ENCODE measurements around the gene FOXA2. TPM values are rescaled to one million over a fixed set of nuclear protein-coding genes. Genes with fewer than 3 reads are reported as not detected.
"Not testable (repeated sequence)": the region's sequence is repeated elsewhere in the genome, so short reads cannot be mapped to it uniquely, and the experiment has no call there.

FOXA2 gene
- total RNA-seq, 2 donors from 2014 or later: 0.34 to 0.59 TPM

GRCh38 chr20:22557403-22558276 is 26.7 kb downstream of the FOXA2 start:
- DNase-seq (ENCODE audit: low spot score): no peak
- WGBS: 74% methylated on average over 13 of the region's 13 CpGs
- H3K4me1 ChIP-seq (replicated peaks): no peaks in the 10 kb centered on the region
- no peaks in the 10 kb centered on the region for H3K9me3 ChIP-seq
- no peak overlapping the region for H3K4me3 ChIP-seq
- H3K27ac ChIP-seq: no peak overlapping the region
- H3K36me3 ChIP-seq: no peaks in the 10 kb centered on the region
- H3K27me3 ChIP-seq (replicated peaks; ENCODE audit: insufficient read depth): no peaks in the 10 kb centered on the region
- TF ChIP-seq, protein P1, sequence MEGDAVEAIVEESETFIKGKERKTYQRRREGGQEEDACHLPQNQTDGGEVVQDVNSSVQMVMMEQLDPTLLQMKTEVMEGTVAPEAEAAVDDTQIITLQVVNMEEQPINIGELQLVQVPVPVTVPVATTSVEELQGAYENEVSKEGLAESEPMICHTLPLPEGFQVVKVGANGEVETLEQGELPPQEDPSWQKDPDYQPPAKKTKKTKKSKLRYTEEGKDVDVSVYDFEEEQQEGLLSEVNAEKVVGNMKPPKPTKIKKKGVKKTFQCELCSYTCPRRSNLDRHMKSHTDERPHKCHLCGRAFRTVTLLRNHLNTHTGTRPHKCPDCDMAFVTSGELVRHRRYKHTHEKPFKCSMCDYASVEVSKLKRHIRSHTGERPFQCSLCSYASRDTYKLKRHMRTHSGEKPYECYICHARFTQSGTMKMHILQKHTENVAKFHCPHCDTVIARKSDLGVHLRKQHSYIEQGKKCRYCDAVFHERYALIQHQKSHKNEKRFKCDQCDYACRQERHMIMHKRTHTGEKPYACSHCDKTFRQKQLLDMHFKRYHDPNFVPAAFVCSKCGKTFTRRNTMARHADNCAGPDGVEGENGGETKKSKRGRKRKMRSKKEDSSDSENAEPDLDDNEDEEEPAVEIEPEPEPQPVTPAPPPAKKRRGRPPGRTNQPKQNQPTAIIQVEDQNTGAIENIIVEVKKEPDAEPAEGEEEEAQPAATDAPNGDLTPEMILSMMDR (IDR thresholded peaks at IDR 0.05): no peak
- intact Hi-C loops (cut with DNase I): no loop called here

- WGBS: 52% methylated on average over 8 of the region's 8 CpGs
- Histone ChIP-seq H3K27me3 (replicated peaks; ENCODE audit: insufficient read depth) (no peaks in the 10 kb centered on the region), H3K4me1 (replicated peaks) (no peaks in the 10 kb centered on the region), H3K36me3 (no peaks in the 10 kb centered on the region), H3K9me3 (no peaks in the 10 kb centered on the region), H3K27ac (no peak overlapping the region), H3K4me3 (no peak overlapping the region)
- DNase-seq (ENCODE audit: low spot score): no peak
- TF ChIP-seq, protein P1 (IDR thresholded peaks at IDR 0.05): no peak
- TF ChIP-seq POLR2AphosphoS5 (IDR thresholded peaks at IDR 0.05): no peak
- TF ChIP-seq POLR2A (IDR thresholded peaks at IDR 0.05): no peak
- intact Hi-C loops (cut with DNase I): no loop called here
Observed at GRCh38 chr20:22556565-22557056, 27.8 kb downstream of the FOXA2 start.

- Histone ChIP-seq H3K27ac (no peak overlapping the region), H3K27me3 (replicated peaks; ENCODE audit: insufficient read depth) (peaks cover 2% of the 10 kb centered on the region), H3K4me1 (replicated peaks) (no peaks in the 10 kb centered on the region), H3K4me3 (no peak overlapping the region), H3K36me3 (no peaks in the 10 kb centered on the region), H3K9me3 (no peaks in the 10 kb centered on the region)
- TF ChIP-seq, protein P1 (IDR thresholded peaks at IDR 0.05): no peak
- no peak for TF ChIP-seq POLR2A (IDR thresholded peaks at IDR 0.05)
- TF ChIP-seq POLR2AphosphoS5 (IDR thresholded peaks at IDR 0.05): no peak
- DNase-seq (ENCODE audit: low spot score): no peak
- WGBS: 57% methylated on average over 5 of the region's 5 CpGs
- intact Hi-C loops (cut with DNase I): no loop called here
Observed at GRCh38 chr20:22555791-22556564, 28.4 kb downstream of the FOXA2 start.

GRCh38 chr20:22554391-22554790 is 30.0 kb downstream of the FOXA2 start:
- H3K27ac ChIP-seq: no peak overlapping the region
- WGBS: 93% methylated on average over 2 of the region's 2 CpGs
- no peak overlapping the region for H3K4me3 ChIP-seq
- intact Hi-C loops (cut with DNase I): no loop called here
- no peaks in the 10 kb centered on the region for H3K9me3 ChIP-seq
- no peak for DNase-seq (ENCODE audit: low spot score)
- TF ChIP-seq POLR2A (IDR thresholded peaks at IDR 0.05) (no peak), POLR2AphosphoS5 (IDR thresholded peaks at IDR 0.05) (no peak)
- TF ChIP-seq, protein P1 (IDR thresholded peaks at IDR 0.05): no peak
- H3K36me3 ChIP-seq: no peaks in the 10 kb centered on the region
- H3K4me1 ChIP-seq (replicated peaks): no peaks in the 10 kb centered on the region
- H3K27me3 ChIP-seq (replicated peaks; ENCODE audit: insufficient read depth): peaks cover 4% of the 10 kb centered on the region

DNA sequence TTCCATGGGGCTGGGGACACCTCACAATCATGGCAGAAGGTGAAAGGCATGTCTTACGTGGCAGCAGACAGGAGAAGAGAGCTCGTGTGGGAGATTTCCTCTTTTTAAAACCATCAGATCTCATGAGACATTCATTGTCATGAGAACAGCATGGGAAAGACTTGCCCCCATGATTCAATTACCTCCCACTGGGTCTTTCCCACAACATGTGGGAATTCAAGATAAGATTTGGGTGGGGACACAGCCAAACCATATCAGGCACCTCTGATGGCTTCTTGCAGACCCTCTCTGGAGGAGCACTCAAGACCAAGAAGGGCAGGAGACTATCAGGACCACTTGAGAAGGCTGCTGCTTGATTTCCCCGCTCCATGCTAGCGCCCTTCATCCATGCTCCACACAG is 33.9 kb downstream of the FOXA2 start:
- H3K9me3 ChIP-seq: not testable (repeated sequence)

More for the DNA sequence above, 33.9 kb downstream of the FOXA2 start:
- H3K4me3 ChIP-seq; H3K27me3 ChIP-seq (replicated peaks; ENCODE audit: insufficient read depth); H3K36me3 ChIP-seq; H3K4me1 ChIP-seq (replicated peaks); DNase-seq (ENCODE audit: low spot score); intact Hi-C loops (cut with DNase I); H3K27ac ChIP-seq: not testable (repeated sequence)
- 79% methylated on average over 4 of the region's 4 CpGs for WGBS

Data from prostate gland (tissue), 2 donors.